GM19438 (cell line): Measurements from ENCODE around the gene SLITRK5.

ENCODE experiments used
- ATAC-seq: cut with Tn5 transposase; IDR thresholded peaks from one replicate; pipeline ENCODE4 v1.9.1; 2021; ENCODE audit warnings: low read depth; ENCODE audit not compliant: unreplicated experiment

SLITRK5 gene, protein sequence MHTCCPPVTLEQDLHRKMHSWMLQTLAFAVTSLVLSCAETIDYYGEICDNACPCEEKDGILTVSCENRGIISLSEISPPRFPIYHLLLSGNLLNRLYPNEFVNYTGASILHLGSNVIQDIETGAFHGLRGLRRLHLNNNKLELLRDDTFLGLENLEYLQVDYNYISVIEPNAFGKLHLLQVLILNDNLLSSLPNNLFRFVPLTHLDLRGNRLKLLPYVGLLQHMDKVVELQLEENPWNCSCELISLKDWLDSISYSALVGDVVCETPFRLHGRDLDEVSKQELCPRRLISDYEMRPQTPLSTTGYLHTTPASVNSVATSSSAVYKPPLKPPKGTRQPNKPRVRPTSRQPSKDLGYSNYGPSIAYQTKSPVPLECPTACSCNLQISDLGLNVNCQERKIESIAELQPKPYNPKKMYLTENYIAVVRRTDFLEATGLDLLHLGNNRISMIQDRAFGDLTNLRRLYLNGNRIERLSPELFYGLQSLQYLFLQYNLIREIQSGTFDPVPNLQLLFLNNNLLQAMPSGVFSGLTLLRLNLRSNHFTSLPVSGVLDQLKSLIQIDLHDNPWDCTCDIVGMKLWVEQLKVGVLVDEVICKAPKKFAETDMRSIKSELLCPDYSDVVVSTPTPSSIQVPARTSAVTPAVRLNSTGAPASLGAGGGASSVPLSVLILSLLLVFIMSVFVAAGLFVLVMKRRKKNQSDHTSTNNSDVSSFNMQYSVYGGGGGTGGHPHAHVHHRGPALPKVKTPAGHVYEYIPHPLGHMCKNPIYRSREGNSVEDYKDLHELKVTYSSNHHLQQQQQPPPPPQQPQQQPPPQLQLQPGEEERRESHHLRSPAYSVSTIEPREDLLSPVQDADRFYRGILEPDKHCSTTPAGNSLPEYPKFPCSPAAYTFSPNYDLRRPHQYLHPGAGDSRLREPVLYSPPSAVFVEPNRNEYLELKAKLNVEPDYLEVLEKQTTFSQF

DNA sequence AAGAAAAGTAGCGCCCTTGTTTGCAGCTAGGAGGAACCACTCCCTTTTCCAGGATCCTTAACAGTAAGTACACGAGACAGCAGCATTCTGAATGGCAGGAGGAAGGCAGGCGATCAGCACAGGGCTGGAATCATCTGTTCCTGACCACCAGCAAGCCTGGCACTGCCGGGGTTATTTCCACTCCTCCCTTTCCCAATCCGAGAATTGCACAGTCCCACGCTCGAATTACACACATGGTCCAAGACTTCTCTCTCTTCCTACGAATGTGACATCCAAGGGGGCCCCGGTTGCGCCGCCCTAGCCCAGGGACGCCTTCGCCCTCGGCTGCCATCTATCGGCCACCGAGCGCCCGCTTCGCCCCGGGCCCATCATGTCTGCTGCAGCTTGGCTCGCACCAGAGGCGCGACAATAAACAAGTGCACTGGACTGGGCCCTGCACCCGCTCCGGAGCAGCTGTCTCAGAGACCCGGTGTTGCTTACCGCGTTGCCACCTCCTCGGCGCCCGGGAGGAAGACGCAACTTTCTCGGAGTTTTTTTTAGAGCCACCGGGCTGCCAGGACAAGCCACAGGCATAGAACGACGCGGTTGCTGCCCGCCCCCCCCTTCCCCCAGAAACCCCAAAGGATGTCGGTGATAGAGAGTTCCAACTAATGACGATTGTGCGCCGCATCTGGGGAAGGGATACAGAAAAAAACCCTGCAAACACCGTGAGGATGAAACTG lies at the start of gene SLITRK5:
SLITRK5 (plus strand) TSS at position 341 of the 722 bp plus-strand sequence. CDS start 4,018 bp downstream, outside the sequence.
- peak; percentile 90 for ATAC-seq

DNA sequence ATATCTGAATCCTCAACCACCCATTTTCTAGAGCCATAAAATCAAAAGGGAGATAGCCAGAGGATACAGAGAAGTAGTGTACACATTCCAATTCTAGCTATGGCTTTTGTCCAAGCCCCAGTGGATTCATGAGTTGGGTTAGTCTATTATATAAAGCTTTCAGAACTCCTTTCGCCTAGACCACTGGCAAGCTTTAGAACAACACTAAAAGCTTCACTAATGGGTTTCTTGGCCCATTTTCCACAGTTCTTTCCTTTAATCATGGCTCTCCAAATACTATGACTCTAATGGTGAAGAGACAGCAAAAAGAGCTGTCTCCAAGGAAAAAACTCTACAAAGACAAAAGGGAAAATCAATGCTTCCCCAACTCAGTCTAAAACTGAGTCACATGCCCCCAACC lies 48.2 kb upstream of the SLITRK5 start:
- no peak for ATAC-seq

DNA sequence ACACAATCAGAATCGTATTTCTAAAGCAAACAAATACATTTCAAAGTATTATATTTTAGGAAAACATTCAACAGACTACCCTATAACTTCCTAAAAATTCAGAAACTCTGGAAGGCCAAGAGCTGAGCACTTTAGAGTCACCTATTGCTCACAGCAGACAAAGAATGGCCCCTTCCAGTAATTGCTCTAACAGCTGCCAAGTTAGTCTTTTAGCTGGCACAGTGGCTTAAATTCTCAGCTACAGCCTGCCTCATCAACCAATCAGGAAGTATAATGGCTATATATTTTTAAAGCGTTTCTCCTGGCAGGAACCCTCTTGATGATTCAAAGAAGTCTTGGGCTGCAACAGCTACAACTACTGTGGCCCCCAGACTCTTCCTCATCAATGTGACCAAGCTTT lies 14.9 kb upstream of the SLITRK5 start:
- no peak for ATAC-seq

DNA sequence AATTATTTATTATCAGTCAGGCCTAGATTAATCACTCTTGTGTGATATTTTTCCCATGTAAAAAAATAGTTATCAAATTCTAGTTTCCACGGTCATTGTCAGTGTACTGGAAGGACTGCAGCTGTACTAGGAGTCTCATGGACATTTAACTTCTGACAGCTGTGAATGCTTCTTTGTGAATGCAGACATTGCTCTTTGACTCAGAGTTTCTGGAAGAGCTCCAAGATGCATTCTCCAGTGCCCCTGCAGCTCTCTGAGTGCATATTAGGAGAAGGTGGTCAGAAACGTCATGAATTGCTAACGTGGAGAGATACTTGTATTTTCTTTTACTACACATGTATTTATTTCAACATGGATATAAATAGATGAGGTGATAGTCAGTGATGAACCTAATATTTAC lies 9.7 kb upstream of the SLITRK5 start:
- ATAC-seq = no peak

DNA sequence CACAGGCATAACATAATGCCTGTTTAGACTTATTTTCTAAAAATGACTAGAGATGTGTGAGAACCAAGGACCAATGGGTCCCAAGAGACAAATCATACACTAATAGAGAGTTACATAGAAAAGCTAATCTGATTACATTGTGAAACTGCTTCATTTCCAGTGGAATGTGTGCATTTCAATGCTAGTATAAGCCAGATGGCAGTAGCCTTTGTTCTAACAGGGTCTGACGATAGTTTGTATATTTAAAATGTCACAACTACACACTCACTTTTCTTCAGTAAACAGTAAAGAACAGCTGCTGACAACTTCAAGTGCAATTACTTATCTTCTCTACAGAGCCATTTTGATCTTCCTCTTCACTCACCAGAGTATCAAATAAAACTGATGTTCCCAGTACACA lies 4.3 kb upstream of the SLITRK5 start:
- no peak for ATAC-seq

DNA sequence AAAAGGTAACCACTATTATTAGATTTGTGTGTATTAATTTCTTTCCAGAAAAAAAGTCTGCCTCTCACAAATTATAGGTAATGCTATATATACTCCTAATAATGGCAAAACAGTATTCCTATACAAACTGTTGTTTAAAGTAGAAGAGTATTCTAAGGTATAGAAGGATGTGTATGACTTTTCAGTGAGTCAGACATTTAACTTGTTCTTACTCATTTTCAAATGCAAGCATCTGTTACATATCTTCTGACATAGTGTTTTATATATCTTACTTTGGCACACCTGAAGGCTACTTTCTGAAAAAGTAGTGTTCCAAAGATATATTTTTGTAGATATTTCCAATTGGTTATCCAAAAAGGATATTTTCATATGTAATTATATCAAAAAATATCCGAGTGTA lies 3.5 kb upstream of the SLITRK5 start:
- no peak for ATAC-seq

DNA sequence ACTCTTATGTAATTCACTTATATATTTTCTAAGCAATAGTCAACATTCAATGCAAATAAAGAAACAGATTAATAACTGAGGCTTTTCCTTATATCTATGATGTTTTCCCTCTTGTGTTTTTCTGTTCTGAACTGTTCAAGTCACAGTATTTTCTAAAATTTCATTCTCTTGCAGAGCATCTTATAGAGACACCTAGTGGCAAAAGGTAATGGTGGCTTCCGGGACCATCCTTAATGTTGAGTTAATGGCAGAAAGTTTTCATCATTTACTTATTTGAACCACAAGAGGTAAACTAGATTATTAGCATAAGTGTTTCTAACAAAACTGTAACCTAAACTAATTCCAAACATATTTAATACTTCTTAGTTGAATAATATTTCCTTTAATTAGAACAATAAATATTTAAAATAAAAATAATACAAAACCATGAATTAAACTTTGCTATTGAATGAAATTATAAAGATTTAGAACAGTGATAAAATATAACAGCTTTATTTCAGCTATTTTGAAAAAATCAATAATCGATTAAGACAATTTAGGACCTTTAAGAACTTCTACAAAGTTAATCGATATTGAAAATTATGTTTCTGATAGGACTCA lies 1.7 kb upstream of the SLITRK5 start:
- no peak for ATAC-seq

DNA sequence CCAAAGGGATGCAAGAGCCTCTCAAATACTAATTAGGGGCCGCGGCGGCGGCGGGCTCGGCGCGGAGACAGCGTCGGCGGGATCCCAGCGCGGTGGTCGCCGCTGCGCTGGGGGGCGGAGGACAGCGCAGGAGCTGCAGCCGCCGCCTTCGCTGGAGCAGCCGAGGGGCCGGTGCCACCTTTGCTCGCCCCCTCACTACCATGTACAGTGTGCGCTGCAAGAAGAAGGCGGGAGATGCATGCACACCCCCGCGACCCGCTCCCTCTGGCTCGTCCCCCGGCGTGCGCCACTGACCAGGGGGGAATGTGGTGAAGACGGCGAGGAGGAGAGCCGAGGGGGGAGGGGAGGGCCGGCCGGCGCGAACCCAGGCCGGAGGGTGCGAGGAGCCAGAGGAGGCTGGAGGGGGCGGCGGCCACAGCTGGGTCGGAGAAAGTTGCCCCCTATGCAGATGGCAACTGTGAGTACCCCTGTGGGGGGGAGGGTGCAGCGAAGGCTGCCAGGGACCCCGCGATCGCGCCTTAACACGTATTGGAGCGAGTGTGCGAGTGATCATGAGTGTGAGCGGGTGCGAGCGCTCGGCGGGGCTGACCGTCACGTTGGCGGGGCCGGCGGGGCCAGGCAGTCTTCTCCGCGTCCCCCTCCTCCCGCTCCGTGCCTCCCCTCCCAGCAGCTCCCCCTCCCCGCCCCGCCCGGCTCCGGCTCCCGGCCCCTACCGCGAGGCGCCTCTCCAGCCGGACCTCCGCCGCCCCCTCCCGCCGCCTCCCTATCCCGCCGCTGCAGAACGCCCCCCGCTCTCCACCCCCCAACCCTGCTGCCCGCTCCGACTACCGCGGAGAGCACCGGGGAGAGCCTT lies 808 bp downstream of the SLITRK5 start:
- no peak for ATAC-seq

DNA sequence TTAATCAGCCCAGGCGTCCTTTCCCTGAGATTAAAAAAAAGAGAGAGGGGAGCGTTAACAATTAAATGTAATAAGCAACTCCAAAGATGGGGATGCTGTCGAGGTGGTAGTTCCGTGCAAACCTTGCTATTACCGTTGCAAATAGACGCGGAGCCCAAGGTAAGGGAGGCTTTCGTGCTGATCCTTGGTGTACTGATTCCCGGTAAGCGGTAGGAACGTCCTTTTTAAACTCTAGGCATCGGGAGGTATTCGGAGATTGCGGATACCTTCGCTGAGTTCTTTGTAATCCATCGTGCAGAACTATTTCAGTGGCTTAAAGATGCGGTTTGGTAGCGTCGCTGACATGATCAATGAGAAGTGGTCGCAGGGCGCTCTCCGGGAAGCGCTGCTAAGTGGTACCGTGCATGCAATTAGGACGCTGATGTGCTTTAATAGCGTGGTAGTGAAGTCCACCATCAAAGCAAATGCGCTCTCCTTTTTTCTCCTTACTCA lies 3.1 kb downstream of the SLITRK5 start:
- ATAC-seq = no peak

DNA sequence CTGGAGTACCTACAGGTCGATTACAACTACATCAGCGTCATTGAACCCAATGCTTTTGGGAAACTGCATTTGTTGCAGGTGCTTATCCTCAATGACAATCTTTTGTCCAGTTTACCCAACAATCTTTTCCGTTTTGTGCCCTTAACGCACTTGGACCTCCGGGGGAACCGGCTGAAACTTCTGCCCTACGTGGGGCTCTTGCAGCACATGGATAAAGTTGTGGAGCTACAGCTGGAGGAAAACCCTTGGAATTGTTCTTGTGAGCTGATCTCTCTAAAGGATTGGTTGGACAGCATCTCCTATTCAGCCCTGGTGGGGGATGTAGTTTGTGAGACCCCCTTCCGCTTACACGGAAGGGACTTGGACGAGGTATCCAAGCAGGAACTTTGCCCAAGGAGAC lies 4.7 kb downstream of the SLITRK5 start:
- ATAC-seq = no peak

DNA sequence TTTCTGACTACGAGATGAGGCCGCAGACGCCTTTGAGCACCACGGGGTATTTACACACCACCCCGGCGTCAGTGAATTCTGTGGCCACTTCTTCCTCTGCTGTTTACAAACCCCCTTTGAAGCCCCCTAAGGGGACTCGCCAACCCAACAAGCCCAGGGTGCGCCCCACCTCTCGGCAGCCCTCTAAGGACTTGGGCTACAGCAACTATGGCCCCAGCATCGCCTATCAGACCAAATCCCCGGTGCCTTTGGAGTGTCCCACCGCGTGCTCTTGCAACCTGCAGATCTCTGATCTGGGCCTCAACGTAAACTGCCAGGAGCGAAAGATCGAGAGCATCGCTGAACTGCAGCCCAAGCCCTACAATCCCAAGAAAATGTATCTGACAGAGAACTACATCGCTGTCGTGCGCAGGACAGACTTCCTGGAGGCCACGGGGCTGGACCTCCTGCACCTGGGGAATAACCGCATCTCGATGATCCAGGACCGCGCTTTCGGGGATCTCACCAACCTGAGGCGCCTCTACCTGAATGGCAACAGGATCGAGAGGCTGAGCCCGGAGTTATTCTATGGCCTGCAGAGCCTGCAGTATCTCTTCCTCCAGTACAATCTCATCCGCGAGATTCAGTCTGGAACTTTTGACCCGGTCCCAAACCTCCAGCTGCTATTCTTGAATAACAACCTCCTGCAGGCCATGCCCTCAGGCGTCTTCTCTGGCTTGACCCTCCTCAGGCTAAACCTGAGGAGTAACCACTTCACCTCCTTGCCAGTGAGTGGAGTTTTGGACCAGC lies 5.3 kb downstream of the SLITRK5 start:
- no peak for ATAC-seq

DNA sequence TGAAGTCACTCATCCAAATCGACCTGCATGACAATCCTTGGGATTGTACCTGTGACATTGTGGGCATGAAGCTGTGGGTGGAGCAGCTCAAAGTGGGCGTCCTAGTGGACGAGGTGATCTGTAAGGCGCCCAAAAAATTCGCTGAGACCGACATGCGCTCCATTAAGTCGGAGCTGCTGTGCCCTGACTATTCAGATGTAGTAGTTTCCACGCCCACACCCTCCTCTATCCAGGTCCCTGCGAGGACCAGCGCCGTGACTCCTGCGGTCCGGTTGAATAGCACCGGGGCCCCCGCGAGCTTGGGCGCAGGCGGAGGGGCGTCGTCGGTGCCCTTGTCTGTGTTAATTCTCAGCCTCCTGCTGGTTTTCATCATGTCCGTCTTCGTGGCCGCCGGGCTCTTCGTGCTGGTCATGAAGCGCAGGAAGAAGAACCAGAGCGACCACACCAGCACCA lies 5.9 kb downstream of the SLITRK5 start:
- ATAC-seq = no peak

DNA sequence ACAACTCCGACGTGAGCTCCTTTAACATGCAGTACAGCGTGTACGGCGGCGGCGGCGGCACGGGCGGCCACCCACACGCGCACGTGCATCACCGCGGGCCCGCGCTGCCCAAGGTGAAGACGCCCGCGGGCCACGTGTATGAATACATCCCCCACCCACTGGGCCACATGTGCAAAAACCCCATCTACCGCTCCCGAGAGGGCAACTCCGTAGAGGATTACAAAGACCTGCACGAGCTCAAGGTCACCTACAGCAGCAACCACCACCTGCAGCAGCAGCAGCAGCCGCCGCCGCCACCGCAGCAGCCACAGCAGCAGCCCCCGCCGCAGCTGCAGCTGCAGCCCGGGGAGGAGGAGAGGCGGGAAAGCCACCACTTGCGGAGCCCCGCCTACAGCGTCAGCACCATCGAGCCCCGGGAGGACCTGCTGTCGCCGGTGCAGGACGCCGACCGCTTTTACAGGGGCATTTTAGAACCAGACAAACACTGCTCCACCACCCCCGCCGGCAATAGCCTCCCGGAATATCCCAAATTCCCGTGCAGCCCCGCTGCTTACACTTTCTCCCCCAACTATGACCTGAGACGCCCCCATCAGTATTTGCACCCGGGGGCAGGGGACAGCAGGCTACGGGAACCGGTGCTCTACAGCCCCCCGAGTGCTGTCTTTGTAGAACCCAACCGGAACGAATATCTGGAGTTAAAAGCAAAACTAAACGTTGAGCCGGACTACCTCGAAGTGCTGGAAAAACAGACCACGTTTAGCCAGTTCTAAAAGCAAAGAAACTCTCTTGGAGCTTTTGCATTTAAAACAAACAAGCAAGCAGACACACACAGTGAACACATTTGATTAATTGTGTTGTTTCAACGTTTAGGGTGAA lies 6.6 kb downstream of the SLITRK5 start:
- ATAC-seq = no peak

DNA sequence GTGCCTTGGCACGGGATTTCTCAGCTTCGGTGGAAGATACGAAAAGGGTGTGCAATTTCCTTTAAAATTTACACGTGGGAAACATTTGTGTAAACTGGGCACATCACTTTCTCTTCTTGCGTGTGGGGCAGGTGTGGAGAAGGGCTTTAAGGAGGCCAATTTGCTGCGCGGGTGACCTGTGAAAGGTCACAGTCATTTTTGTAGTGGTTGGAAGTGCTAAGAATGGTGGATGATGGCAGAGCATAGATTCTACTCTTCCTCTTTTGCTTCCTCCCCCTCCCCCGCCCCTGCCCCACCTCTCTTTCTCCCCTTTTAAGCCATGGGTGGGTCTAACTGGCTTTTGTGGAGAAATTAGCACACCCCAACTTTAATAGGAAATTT lies 7.2 kb downstream of the SLITRK5 start:
- no peak for ATAC-seq

DNA sequence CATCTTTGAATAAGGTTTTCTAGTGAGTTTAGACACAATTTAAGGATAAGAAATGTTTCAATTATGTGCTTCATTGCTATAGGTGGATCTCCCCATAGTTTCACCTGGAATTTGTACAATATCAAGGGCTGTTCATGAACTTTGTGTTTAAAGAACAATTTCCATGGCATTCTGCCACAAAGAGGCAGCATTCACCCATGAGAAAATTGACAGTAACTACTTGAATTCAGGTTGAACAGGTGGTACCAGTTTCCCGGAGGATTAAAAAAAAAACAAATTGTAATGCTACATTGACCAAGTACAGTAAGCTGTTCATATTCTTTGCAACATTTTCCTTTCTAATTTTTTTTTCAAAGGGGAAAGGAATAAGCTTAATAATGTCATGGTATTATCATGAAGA lies 9.1 kb downstream of the SLITRK5 start:
- no peak for ATAC-seq

DNA sequence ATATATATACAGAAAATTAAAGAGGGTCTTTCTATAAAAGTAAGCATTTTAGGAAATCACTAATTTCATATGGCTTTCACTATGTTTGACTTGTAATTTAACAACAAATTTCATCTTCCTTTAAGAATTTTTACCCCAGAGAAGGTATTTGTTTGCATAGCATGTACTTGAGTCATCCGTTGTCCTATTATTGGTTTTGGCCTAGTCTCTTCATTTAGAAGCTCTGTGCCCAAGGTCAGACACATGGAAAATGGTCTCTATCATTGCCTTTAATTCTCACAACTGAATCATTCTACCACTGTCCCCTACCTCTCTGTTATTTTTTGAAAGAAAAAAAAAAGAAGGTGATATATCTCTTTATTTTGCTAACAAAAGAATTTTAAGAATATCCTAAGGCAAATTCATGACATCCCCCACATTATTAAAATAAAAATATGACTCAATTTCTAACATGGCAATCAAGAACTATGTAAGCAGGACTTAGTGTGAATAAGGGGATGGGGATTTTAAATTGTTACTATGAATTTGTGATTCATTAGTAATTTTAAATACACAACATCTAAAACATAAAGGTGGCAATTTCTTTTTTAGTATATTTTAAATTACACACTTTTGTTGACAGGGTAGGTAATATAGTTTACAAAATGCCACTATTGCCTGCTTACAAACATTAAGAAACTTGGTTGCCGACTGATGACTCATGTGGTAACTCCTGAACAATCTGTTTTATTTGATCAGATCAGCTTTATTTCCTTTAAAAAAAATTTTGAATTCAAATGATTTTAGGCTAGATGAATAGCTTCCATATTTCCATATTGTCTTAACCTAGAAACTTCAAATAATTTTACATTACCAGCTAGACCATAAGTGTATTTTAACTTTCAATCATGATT lies 13.9 kb downstream of the SLITRK5 start:
- no peak for ATAC-seq

DNA sequence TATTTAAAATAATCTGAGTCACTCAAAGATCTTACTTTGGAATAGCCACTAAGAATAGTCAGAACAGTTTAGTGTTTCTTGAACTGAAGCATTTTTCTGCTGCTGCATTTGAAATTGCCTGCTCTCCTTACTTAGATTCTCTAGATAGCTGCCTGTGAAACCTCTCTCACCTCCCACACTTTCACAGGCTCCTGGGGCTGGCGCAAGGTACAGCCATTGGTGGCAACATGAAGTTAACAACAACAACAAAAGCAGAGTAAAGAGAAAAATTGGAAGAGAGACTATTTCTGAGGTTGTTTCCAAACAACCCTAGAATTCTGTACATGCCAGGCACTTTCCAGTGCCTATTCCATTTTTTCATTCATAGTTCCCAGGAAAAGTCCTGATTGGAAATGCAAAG lies 25.3 kb downstream of the SLITRK5 start:
- ATAC-seq = no peak
